GM19455 (cell line): Measurements from ENCODE around the gene PRM3.

Experiments
- ATAC-seq: cut with Tn5 transposase; IDR thresholded peaks from one replicate; pipeline ENCODE4 v1.9.1; 2021; ENCODE audit not compliant: unreplicated experiment

PRM3 gene

GRCh38 chr16:11283820-11284248, 10.4 kb upstream of the PRM3 start:
- ATAC-seq: no peak

- no peak for ATAC-seq
Observed at GRCh38 chr16:11280616-11281522, 7.4 kb upstream of the PRM3 start, which contains the start of gene PRM1. TSS of gene PRM1 (minus strand) at chr16:11281330. CDS start at chr16:11281238, 92 bp downstream.

GRCh38 chr16:11278681-11279628, 5.5 kb upstream of the PRM3 start:
- ATAC-seq: no peak

- ATAC-seq: no peak
Observed at GRCh38 chr16:11277607-11278337, 4.3 kb upstream of the PRM3 start.

GRCh38 chr16:11276896-11277593, 3.6 kb upstream of the PRM3 start:
- ATAC-seq: no peak

GRCh38 chr16:11276143-11276895, 2.9 kb upstream of the PRM3 start, which contains the start of gene PRM2:
TSS of gene PRM2 (minus strand) at chr16:11276480. CDS start at chr16:11276370, 110 bp downstream.
- no peak for ATAC-seq

GRCh38 chr16:11274964-11275363, 1.5 kb upstream of the PRM3 start:
- ATAC-seq: no peak

- ATAC-seq: no peak
Observed at GRCh38 chr16:11273721-11274324, 394 bp upstream of the PRM3 start.

- no peak for ATAC-seq
Observed at GRCh38 chr16:11272484-11272883, 945 bp downstream of the PRM3 start.

GRCh38 chr16:11271610-11272009, 1.8 kb downstream of the PRM3 start:
- ATAC-seq: no peak

GRCh38 chr16:11270602-11271162, 2.7 kb downstream of the PRM3 start:
- no peak for ATAC-seq

- ATAC-seq: no peak
Observed at GRCh38 chr16:11268921-11269375, 4.5 kb downstream of the PRM3 start, which contains the start of gene TNP2. TSS of gene TNP2 (minus strand) at chr16:11269325. CDS start at chr16:11269262, 63 bp downstream.

GRCh38 chr16:11265124-11265523, 8.3 kb downstream of the PRM3 start:
- ATAC-seq: no peak

GRCh38 chr16:11264155-11264832, 9.1 kb downstream of the PRM3 start:
- ATAC-seq: no peak

- no peak for ATAC-seq
Observed at GRCh38 chr16:11263737-11264136, 9.7 kb downstream of the PRM3 start.

GRCh38 chr16:11262915-11263314, 10.5 kb downstream of the PRM3 start:
- ATAC-seq: no peak

GRCh38 chr16:11260596-11260966, 12.8 kb downstream of the PRM3 start:
- ATAC-seq: no peak
